ENCODE measurements around the gene SURF2. TPM values are rescaled to one million over a fixed set of nuclear protein-coding genes. Genes with fewer than 3 reads are reported as not detected.
"Not testable (repeated sequence)": the region's sequence is repeated elsewhere in the genome, so short reads cannot be mapped to it uniquely, and the experiment has no call there.

The SURF2 gene
- polyA plus RNA-seq, 3 donors, result 17.5 to 24.7 (median 17.6) TPM

GRCh38 chr9:133323991-133324703 is 32.2 kb upstream of the SURF2 start:
- 85% methylated on average over 11 of the region's 13 CpGs for WGBS (ENCODE audit: insufficient coverage)
- Histone ChIP-seq H3K4me3 (replicated peaks in 1 of 3; ENCODE audit: low read depth in 2 of 3, low read length in 3 of 3) (no peak overlapping the region), H3K27ac (ENCODE audit: low read depth in 1 of 2, low read length in 2 of 2) (no peak overlapping the region), H2AFZ (ENCODE audit: insufficient read depth, low read depth, low read length, poor library complexity, severe bottlenecking) (no peak overlapping the region), H3K4me2 (replicated peaks; ENCODE audit: extremely low read depth, low read length, poor library complexity, severe bottlenecking) (no peak overlapping the region), H3K9ac (ENCODE audit: insufficient read depth, low read length, poor library complexity, severe bottlenecking) (no peak overlapping the region), H3K4me1 (ENCODE audit: control insufficient read depth in 1 of 2, insufficient read depth in 2 of 2, low read length in 2 of 2) (no peaks in the 10 kb centered on the region), H4K20me1 (ENCODE audit: insufficient read depth, low read length) (peaks cover 9% of the 10 kb centered on the region), H3K9me3 (replicated peaks in 1 of 2; ENCODE audit: control insufficient read depth in 1 of 2, insufficient read depth in 1 of 2, low read length in 2 of 2) (no peaks in the 10 kb centered on the region), H3K36me3 (replicated peaks in 1 of 2; ENCODE audit: control insufficient read depth in 1 of 2, insufficient read depth in 2 of 2, low read length in 2 of 2) (no peaks in the 10 kb centered on the region), H3K79me2 (ENCODE audit: insufficient read depth, low read length) (no peaks in the 10 kb centered on the region), H3K27me3 (ENCODE audit: control insufficient read depth in 2 of 2, insufficient read depth in 2 of 2, low read length in 2 of 2) (no peaks in the 10 kb centered on the region)
- H3K27me3 Mint-ChIP-seq (ENCODE audit: low read depth in 3 of 3), result peaks cover 5 to 15% (median 5%) of the 10 kb centered on the region in 3 donors
- no peak for DNase-seq
- peaks cover 5% of the 10 kb centered on the region for H3K4me1 Mint-ChIP-seq
- H3K4me3 Mint-ChIP-seq, result no peak overlapping the region
- TF ChIP-seq, protein P1, sequence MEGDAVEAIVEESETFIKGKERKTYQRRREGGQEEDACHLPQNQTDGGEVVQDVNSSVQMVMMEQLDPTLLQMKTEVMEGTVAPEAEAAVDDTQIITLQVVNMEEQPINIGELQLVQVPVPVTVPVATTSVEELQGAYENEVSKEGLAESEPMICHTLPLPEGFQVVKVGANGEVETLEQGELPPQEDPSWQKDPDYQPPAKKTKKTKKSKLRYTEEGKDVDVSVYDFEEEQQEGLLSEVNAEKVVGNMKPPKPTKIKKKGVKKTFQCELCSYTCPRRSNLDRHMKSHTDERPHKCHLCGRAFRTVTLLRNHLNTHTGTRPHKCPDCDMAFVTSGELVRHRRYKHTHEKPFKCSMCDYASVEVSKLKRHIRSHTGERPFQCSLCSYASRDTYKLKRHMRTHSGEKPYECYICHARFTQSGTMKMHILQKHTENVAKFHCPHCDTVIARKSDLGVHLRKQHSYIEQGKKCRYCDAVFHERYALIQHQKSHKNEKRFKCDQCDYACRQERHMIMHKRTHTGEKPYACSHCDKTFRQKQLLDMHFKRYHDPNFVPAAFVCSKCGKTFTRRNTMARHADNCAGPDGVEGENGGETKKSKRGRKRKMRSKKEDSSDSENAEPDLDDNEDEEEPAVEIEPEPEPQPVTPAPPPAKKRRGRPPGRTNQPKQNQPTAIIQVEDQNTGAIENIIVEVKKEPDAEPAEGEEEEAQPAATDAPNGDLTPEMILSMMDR (IDR thresholded peaks at IDR 0.05), result no peak
- peaks cover 0 to 4% (median 0%) of the 10 kb centered on the region in 7 donors for H3K9me3 Mint-ChIP-seq
- intact Hi-C loops (cut with micrococcal nuclease), result no loop called here
- H3K27ac Mint-ChIP-seq, result peak overlapping the region in 1 of 7 donors; percentile 21
- H3K36me3 Mint-ChIP-seq, result peaks cover 0 to 4% of the 10 kb centered on the region in 2 donors

- H3K79me2 ChIP-seq (ENCODE audit: insufficient read depth, low read length); intact Hi-C loops (cut with micrococcal nuclease); H3K9me3 Mint-ChIP-seq; H3K9me3 ChIP-seq (replicated peaks in 1 of 2; ENCODE audit: control insufficient read depth in 1 of 2, insufficient read depth in 1 of 2, low read length in 2 of 2); H3K4me3 ChIP-seq (replicated peaks in 1 of 3; ENCODE audit: low read depth in 2 of 3, low read length in 3 of 3); H3K27ac ChIP-seq (ENCODE audit: low read depth in 1 of 2, low read length in 2 of 2); DNase-seq; H3K4me1 ChIP-seq (ENCODE audit: control insufficient read depth in 1 of 2, insufficient read depth in 2 of 2, low read length in 2 of 2); H3K27me3 Mint-ChIP-seq (ENCODE audit: low read depth in 3 of 3); H3K4me3 Mint-ChIP-seq; H3K27me3 ChIP-seq (ENCODE audit: control insufficient read depth in 2 of 2, insufficient read depth in 2 of 2, low read length in 2 of 2); H3K9ac ChIP-seq (ENCODE audit: insufficient read depth, low read length, poor library complexity, severe bottlenecking); H3K4me2 ChIP-seq (replicated peaks; ENCODE audit: extremely low read depth, low read length, poor library complexity, severe bottlenecking); H3K4me1 Mint-ChIP-seq; H2AFZ ChIP-seq (ENCODE audit: insufficient read depth, low read depth, low read length, poor library complexity, severe bottlenecking); H3K27ac Mint-ChIP-seq: not testable (repeated sequence)
- Histone ChIP-seq H3K36me3 (replicated peaks in 1 of 2; ENCODE audit: control insufficient read depth in 1 of 2, insufficient read depth in 2 of 2, low read length in 2 of 2) (peaks cover 12 to 24% of the 10 kb centered on the region in 2 donors), H4K20me1 (ENCODE audit: insufficient read depth, low read length) (peaks cover 13% of the 10 kb centered on the region)
- peaks cover 18 to 25% of the 10 kb centered on the region in 2 donors for H3K36me3 Mint-ChIP-seq
- 92% methylated on average over 4 of the region's 6 CpGs for WGBS (ENCODE audit: insufficient coverage)
Measured at GRCh38 chr9:133327021-133327420, 29.3 kb upstream of the SURF2 start.
